WERI-Rb-1 (cell line): ENCODE data around the gene KRTAP5-1.
"Not testable (repeated sequence)": the region's sequence is repeated elsewhere in the genome, so short reads cannot be mapped to it uniquely, and the experiment has no call there.

Source experiments
- DNase-seq: peaks from one replicate; pipeline ENCODE4 v3.0.0-alpha.2; 2020
- H3K27ac ChIP-seq: fragments of 250-450 bp; sonication (Bioruptor Pico); 2 replicates; pipeline ENCODE4 v1.5.1; 2020; ENCODE audit warnings: mild to moderate bottlenecking, moderate library complexity
- H3K27me3 ChIP-seq: fragments of 250-450 bp; sonication (Bioruptor Pico); 2 replicates; pipeline ENCODE4 v1.5.1; 2021; ENCODE audit warnings: mild to moderate bottlenecking, low read depth, moderate library complexity; ENCODE audit not compliant: insufficient read depth, severe bottlenecking
- H3K36me3 ChIP-seq: fragments of 250-450 bp; sonication (Bioruptor Pico); 2 replicates; pipeline ENCODE4 v1.5.1; 2020; ENCODE audit warnings: mild to moderate bottlenecking, moderate library complexity
- H3K4me3 ChIP-seq: 2 replicates; pipeline ENCODE4 v1.5.1; 2011; ENCODE audit warnings: low read depth, mild to moderate bottlenecking, control low read depth, low read length
- H3K9me3 ChIP-seq: fragments of 250-450 bp; sonication (Bioruptor Pico); 2 replicates; pipeline ENCODE4 v1.5.1; 2021; ENCODE audit warnings: mild to moderate bottlenecking, moderate library complexity; ENCODE audit not compliant: severe bottlenecking
- CTCF ChIP-seq: IDR thresholded peaks from 2 replicates; pipeline ENCODE4 v1.5.1; 2011; ENCODE audit warnings: low read depth, mild to moderate bottlenecking, control low read depth, inconsistent platforms, low read length

KRTAP5-1 gene

GRCh38 chr11:1604711-1605110 is 19.6 kb upstream of the KRTAP5-1 start:
- no peak for DNase-seq
- Histone ChIP-seq H3K36me3 (no peaks in the 10 kb centered on the region), H3K4me3 (no peak overlapping the region), H3K9me3 (no peaks in the 10 kb centered on the region), H3K27me3 (peaks cover 48% of the 10 kb centered on the region), H3K27ac (no peak overlapping the region)
- no peak for TF ChIP-seq CTCF

GRCh38 chr11:1604181-1604580 is 19.1 kb upstream of the KRTAP5-1 start:
- Histone ChIP-seq H3K27me3 (peaks cover 47% of the 10 kb centered on the region), H3K27ac (no peak overlapping the region), H3K36me3 (no peaks in the 10 kb centered on the region), H3K9me3 (no peaks in the 10 kb centered on the region), H3K4me3 (no peak overlapping the region)
- no peak for TF ChIP-seq CTCF
- no peak for DNase-seq

- no peak for DNase-seq
- Histone ChIP-seq H3K36me3 (no peaks in the 10 kb centered on the region), H3K27ac (no peak overlapping the region), H3K9me3 (no peaks in the 10 kb centered on the region), H3K4me3 (no peak overlapping the region), H3K27me3 (peaks cover 41% of the 10 kb centered on the region)
- no peak for TF ChIP-seq CTCF
Observed at GRCh38 chr11:1603629-1604028, 18.5 kb upstream of the KRTAP5-1 start.

DNA sequence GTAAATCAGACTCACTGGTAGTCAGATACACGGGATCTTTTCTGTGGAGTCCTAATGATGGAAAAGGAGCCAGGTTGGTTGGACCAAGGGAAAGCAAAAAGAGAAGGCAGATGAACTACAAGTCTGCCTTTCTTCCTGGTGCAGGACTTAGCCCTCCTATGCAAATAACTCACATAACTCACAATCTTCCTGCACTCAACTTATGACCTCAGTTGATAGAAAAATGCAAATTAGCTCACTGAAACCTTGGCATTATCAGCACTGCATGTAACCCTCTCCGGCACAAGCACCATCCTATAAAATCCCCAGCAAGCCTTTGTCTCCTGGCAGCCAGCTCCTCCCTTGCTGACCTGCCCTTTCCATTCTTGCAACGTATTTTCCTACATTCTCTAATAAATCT is 16.6 kb upstream of the KRTAP5-1 start:
- not testable (repeated sequence) for H3K27ac ChIP-seq, DNase-seq, H3K4me3 ChIP-seq, H3K9me3 ChIP-seq, H3K36me3 ChIP-seq
- H3K27me3 ChIP-seq: peaks cover 43% of the 10 kb centered on the region

DNA sequence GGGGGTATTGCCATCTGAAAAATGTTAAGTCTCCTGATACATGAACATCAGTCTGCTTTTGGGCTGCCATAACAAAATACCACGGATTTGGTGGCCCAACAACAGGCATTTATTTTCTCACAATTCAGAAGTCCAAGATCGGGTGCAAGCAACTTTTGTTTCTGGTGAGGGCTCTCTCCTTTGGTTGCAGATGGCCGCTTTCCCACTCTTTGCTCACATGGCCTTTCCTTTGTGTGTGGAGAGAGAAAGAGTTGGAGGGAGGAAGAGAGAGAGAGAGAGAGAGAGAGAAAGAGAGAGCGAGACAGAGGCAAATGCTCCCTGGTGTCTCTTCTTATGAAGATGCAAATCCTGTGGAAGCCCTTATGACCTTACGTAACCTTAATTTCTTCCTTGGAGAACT is 15.5 kb upstream of the KRTAP5-1 start:
- TF ChIP-seq CTCF: no peak
- no peak for DNase-seq
- H3K4me3 ChIP-seq: no peak overlapping the region

GRCh38 chr11:1598816-1599215 is 13.7 kb upstream of the KRTAP5-1 start:
- Histone ChIP-seq H3K9me3 (no peaks in the 10 kb centered on the region), H3K27ac (no peak overlapping the region), H3K27me3 (peaks cover 46% of the 10 kb centered on the region), H3K4me3 (no peak overlapping the region), H3K36me3 (no peaks in the 10 kb centered on the region)
- no peak for TF ChIP-seq CTCF
- DNase-seq: no peak

More for the DNA sequence above, 15.5 kb upstream of the KRTAP5-1 start:
- no peak overlapping the region for H3K27ac ChIP-seq
- H3K36me3 ChIP-seq: no peaks in the 10 kb centered on the region
- H3K27me3 ChIP-seq: peaks cover 40% of the 10 kb centered on the region
- H3K9me3 ChIP-seq: no peaks in the 10 kb centered on the region

DNA sequence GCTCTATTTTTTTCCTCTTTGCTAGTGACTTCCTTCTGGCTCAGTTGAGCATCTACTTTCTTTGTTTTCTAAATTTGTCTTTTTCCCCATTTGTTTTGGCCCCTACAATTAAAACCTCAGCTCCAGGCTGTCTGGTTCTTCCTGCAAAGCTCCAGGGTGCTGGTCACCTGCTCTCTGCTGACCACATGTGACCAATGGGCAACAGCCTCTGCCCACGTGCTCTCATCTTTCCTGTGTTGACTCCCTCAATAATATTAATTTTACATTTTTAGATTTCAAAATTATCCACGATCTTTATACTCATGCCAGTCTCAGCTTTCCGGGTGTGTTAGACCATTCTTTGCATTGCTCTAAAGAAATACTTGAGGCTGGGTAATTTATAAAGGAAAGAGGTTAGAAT is 13.3 kb upstream of the KRTAP5-1 start:
- not testable (repeated sequence) for H3K9me3 ChIP-seq, H3K27ac ChIP-seq, H3K36me3 ChIP-seq, DNase-seq, H3K4me3 ChIP-seq
- peaks cover 46% of the 10 kb centered on the region for H3K27me3 ChIP-seq
